ENCODE data around the gene PEA15.

The PEA15 gene, protein sequence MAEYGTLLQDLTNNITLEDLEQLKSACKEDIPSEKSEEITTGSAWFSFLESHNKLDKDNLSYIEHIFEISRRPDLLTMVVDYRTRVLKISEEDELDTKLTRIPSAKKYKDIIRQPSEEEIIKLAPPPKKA

DNA sequence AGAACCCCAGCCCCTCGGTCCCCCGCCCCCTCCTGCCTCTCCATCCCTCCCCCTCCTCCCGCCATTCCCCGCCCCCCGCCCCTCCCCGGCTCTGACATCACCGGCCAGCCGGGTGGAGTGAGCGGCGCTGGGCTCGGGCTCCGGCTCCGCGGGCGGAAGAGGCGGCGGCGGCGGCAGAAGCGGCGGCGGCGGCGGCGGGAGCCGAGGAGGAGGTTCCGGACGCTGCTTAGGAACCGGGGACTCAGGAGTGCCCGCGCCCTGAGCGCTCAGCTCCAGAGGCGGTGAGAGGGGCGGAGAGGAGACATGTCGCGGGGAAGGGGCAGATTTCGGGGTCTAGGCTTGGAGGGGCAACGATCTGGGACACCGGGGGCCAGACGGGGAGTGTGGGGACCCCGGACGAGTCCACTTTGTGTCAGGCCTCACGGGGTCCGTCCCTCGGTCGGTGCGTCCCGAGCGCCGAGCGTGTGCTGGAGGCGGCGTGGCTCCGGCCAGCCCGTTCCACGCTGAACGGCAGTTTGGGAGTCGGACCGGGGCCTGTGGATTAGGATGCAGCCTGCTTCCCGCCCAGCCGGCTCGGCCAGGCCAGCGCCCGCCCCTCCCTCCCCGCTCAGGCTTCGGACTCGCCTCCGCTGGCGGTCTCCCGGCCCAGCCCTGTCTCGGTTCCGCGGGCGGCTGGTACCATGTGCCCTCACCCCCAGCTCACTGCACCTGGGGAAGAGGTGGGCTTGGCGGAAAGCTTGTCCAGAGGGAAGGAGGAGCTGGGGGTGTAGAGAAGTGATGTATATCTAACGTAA, at the start of gene PEA15:
TSS of gene PEA15 (plus strand) at position 143 of the 794 bp plus-strand sequence. CDS start 6,161 bp downstream, outside the sequence.
- peak within 1 kb of the TSS; percentile 96 for H3K4me3 ChIP-seq (ENCODE audit: low read depth, low read length, poor library complexity, severe bottlenecking)
- H3K79me2 ChIP-seq (ENCODE audit: insufficient read depth, low read length) = no peaks in the 10 kb centered on the region
- no peak within 1 kb of the TSS for H2AFZ ChIP-seq (ENCODE audit: low read length)
- H3K9ac ChIP-seq (ENCODE audit: low read length) = peak within 1 kb of the TSS; percentile 96
- no peaks in the 10 kb centered on the region for H3K9me2 ChIP-seq (ENCODE audit: low read depth, low read length)
- peak within 1 kb of the TSS; percentile 90 for H3K27ac ChIP-seq (ENCODE audit: low read depth, low read length, poor library complexity, severe bottlenecking)
- H3K4me2 ChIP-seq (ENCODE audit: low read length) = peak within 1 kb of the TSS; percentile 81
- H3F3A ChIP-seq (ENCODE audit: insufficient read depth, low read length) = no peaks in the 10 kb centered on the region
- H3K36me3 ChIP-seq (ENCODE audit: insufficient read depth, low read length) = peaks cover 19% of the 10 kb centered on the region; the same call in 1 of the 2 replicates
- no peaks in the 10 kb centered on the region for H4K20me1 ChIP-seq (ENCODE audit: insufficient read depth, low read length)
- TF ChIP-seq EZH2 (IDR thresholded peaks at IDR 0.05; ENCODE audit: borderline replicate concordance, low read length) = no peak
- TF ChIP-seq, protein P1, sequence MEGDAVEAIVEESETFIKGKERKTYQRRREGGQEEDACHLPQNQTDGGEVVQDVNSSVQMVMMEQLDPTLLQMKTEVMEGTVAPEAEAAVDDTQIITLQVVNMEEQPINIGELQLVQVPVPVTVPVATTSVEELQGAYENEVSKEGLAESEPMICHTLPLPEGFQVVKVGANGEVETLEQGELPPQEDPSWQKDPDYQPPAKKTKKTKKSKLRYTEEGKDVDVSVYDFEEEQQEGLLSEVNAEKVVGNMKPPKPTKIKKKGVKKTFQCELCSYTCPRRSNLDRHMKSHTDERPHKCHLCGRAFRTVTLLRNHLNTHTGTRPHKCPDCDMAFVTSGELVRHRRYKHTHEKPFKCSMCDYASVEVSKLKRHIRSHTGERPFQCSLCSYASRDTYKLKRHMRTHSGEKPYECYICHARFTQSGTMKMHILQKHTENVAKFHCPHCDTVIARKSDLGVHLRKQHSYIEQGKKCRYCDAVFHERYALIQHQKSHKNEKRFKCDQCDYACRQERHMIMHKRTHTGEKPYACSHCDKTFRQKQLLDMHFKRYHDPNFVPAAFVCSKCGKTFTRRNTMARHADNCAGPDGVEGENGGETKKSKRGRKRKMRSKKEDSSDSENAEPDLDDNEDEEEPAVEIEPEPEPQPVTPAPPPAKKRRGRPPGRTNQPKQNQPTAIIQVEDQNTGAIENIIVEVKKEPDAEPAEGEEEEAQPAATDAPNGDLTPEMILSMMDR (IDR thresholded peaks at IDR 0.05; ENCODE audit: low read length) = no peak
- H3K4me1 ChIP-seq (ENCODE audit: insufficient read depth, low read length, severe bottlenecking) = peaks cover 25% of the 10 kb centered on the region
- no peaks in the 10 kb centered on the region for H3K27me3 ChIP-seq (ENCODE audit: insufficient read depth, low read length)
- no peaks in the 10 kb centered on the region for H3K9me3 ChIP-seq (ENCODE audit: low read length)

DNA sequence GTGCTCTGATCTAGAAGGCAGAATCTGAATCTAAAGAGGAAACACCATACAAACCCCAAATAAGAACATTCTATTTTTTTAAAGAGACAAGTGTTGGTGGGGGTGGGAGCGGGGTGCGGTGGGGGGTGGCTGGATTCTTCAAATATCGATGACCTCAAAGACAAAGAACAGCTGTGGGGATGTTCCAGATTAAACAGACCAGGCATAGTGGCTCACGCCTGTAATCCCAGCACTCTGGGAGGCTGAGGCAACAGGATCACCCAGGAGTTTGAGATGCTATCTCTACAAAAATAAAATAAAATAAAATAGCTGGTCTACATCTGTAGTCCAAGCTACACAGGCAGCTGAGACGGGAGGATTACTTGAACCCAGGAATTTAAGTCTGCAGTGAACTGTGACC, 48.8 kb upstream of the PEA15 start:
- Histone ChIP-seq H3K27ac (ENCODE audit: low read depth, low read length, poor library complexity, severe bottlenecking) (no peak overlapping the region), H3K4me2 (ENCODE audit: low read length) (no peak overlapping the region), H3K9me3 (ENCODE audit: low read length) (no peaks in the 10 kb centered on the region), H3F3A (ENCODE audit: insufficient read depth, low read length) (no peaks in the 10 kb centered on the region), H3K27me3 (ENCODE audit: insufficient read depth, low read length) (no peaks in the 10 kb centered on the region; the same call in 1 of the 2 replicates), H3K36me3 (ENCODE audit: insufficient read depth, low read length) (no peaks in the 10 kb centered on the region), H3K79me2 (ENCODE audit: insufficient read depth, low read length) (no peaks in the 10 kb centered on the region), H3K4me3 (ENCODE audit: low read depth, low read length, poor library complexity, severe bottlenecking) (no peak overlapping the region), H3K4me1 (ENCODE audit: insufficient read depth, low read length, severe bottlenecking) (no peaks in the 10 kb centered on the region), H3K9me2 (ENCODE audit: low read depth, low read length) (no peaks in the 10 kb centered on the region), H2AFZ (ENCODE audit: low read length) (no peak overlapping the region), H3K9ac (ENCODE audit: low read length) (no peak overlapping the region), H4K20me1 (ENCODE audit: insufficient read depth, low read length) (no peaks in the 10 kb centered on the region)
- no peak for TF ChIP-seq EZH2 (IDR thresholded peaks at IDR 0.05; ENCODE audit: borderline replicate concordance, low read length)
- TF ChIP-seq, protein P1 (IDR thresholded peaks at IDR 0.05; ENCODE audit: low read length) = no peak

DNA sequence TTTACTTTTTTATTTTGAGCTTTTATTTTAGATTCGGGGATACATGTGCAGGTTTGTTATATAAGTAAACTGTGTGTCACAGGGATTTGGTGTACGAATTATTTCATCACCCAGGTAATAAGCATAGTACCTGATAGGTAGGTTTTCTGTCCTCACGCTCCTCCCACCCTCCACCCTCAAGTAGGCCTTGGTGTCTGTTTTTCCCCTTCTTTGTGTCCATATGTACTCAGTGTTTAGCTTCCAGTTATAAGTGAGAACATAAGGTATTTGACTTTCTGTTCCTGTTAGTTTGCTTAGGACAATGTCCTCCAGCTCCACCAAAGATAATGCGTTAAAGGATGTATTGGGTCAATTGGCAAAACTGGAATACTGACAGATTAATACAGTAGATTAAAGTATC, 48.0 kb upstream of the PEA15 start:
- H3K9me2 ChIP-seq (ENCODE audit: low read depth, low read length) = no peaks in the 10 kb centered on the region
- H3K27me3 ChIP-seq (ENCODE audit: insufficient read depth, low read length) = no peaks in the 10 kb centered on the region; the same call in 1 of the 2 replicates
- H3K4me3 ChIP-seq (ENCODE audit: low read depth, low read length, poor library complexity, severe bottlenecking) = no peak overlapping the region
- no peaks in the 10 kb centered on the region for H3F3A ChIP-seq (ENCODE audit: insufficient read depth, low read length)
- H4K20me1 ChIP-seq (ENCODE audit: insufficient read depth, low read length) = no peaks in the 10 kb centered on the region
- H3K79me2 ChIP-seq (ENCODE audit: insufficient read depth, low read length) = no peaks in the 10 kb centered on the region
- H3K36me3 ChIP-seq (ENCODE audit: insufficient read depth, low read length) = no peaks in the 10 kb centered on the region
- H3K4me1 ChIP-seq (ENCODE audit: insufficient read depth, low read length, severe bottlenecking) = no peaks in the 10 kb centered on the region
- H2AFZ ChIP-seq (ENCODE audit: low read length) = no peak overlapping the region
- H3K9ac ChIP-seq (ENCODE audit: low read length) = no peak overlapping the region
- no peaks in the 10 kb centered on the region for H3K9me3 ChIP-seq (ENCODE audit: low read length)
- no peak overlapping the region for H3K4me2 ChIP-seq (ENCODE audit: low read length)
- TF ChIP-seq, protein P1 (IDR thresholded peaks at IDR 0.05; ENCODE audit: low read length) = no peak
- TF ChIP-seq EZH2 (IDR thresholded peaks at IDR 0.05; ENCODE audit: borderline replicate concordance, low read length) = no peak
- no peak overlapping the region for H3K27ac ChIP-seq (ENCODE audit: low read depth, low read length, poor library complexity, severe bottlenecking)

Data from OCI-LY1 (cell line).